ENCODE measurements around the gene MTF1. TPM values are rescaled to one million over a fixed set of nuclear protein-coding genes. Genes with fewer than 3 reads are reported as not detected.
"Not testable (repeated sequence)": the region's sequence is repeated elsewhere in the genome, so short reads cannot be mapped to it uniquely, and the experiment has no call there.

MTF1 gene
- total RNA-seq, 1 donor: 4.3 TPM

DNA sequence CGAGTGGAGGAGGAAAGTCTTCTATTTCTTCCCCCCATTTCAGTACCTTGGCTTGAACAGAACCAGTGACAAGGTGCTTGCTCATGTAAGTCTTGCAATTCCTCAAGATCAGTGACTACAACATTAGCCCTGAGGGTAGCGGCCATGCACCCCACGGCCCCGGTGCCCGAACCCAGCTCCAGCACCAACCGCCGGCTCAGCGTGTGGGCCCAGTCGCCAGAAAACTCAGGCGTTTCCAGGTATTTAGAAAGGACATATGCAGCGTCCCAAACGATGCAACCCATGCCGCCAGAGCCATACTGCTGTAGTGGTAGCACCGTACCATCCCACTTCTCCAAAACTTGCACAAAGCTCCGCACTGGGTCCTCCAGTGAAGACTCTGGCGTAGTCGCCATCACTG, 76.9 kb downstream of the MTF1 start:
- no peak overlapping the region for H3K4me2 ChIP-seq (ENCODE audit: insufficient read depth, low read length)
- TF ChIP-seq, protein P1, sequence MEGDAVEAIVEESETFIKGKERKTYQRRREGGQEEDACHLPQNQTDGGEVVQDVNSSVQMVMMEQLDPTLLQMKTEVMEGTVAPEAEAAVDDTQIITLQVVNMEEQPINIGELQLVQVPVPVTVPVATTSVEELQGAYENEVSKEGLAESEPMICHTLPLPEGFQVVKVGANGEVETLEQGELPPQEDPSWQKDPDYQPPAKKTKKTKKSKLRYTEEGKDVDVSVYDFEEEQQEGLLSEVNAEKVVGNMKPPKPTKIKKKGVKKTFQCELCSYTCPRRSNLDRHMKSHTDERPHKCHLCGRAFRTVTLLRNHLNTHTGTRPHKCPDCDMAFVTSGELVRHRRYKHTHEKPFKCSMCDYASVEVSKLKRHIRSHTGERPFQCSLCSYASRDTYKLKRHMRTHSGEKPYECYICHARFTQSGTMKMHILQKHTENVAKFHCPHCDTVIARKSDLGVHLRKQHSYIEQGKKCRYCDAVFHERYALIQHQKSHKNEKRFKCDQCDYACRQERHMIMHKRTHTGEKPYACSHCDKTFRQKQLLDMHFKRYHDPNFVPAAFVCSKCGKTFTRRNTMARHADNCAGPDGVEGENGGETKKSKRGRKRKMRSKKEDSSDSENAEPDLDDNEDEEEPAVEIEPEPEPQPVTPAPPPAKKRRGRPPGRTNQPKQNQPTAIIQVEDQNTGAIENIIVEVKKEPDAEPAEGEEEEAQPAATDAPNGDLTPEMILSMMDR (IDR thresholded peaks at IDR 0.05; ENCODE audit: extremely low read depth, low read depth, low read length): no peak
- H3K27me3 ChIP-seq (ENCODE audit: insufficient read depth, low read length): peaks cover 5% of the 10 kb centered on the region
- no peaks in the 10 kb centered on the region for H3K9me3 ChIP-seq (ENCODE audit: low read depth, low read length)
- no peaks in the 10 kb centered on the region for H3K4me1 ChIP-seq (ENCODE audit: insufficient read depth, low read length)
- no peaks in the 10 kb centered on the region for H3K36me3 ChIP-seq (ENCODE audit: insufficient read depth, low read length)
- no peak overlapping the region for H3K4me3 ChIP-seq (ENCODE audit: insufficient read depth, low read length)
- no peak overlapping the region for H3K27ac ChIP-seq (ENCODE audit: low read depth, low read length)
- no peak for DNase-seq (ENCODE audit: insufficient read length, low spot score, missing footprints)
- no peak overlapping the region for H2AFZ ChIP-seq (ENCODE audit: low read length)
- H3K79me2 ChIP-seq (ENCODE audit: insufficient read depth, low read length): no peaks in the 10 kb centered on the region
- H4K20me1 ChIP-seq (ENCODE audit: insufficient read depth, low read length): no peaks in the 10 kb centered on the region

DNA sequence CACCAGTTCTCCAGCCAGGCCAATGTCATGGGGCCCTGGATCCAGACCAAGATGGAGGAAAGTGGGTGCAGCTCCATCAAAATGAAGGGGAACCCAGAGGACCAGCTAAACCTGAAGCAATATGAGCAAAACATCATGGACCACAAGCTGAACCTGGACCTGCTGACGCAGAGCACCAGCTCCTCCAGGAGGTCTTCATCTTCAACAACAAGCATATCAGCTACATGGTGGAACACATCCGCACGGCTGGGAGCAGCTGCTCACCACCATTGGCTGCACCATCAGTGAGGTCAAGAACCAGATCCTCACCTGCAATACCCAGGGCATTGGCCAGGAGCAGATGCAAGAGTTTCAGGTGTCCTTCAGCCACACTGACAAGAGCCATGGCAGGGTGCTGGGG, 80.7 kb downstream of the MTF1 start:
- H4K20me1 ChIP-seq (ENCODE audit: insufficient read depth, low read length): no peaks in the 10 kb centered on the region
- no peak overlapping the region for H3K27ac ChIP-seq (ENCODE audit: low read depth, low read length)
- DNase-seq (ENCODE audit: insufficient read length, low spot score, missing footprints): no peak
- H2AFZ ChIP-seq (ENCODE audit: low read length): no peak overlapping the region
- TF ChIP-seq, protein P1 (IDR thresholded peaks at IDR 0.05; ENCODE audit: extremely low read depth, low read depth, low read length): no peak
- H3K4me1 ChIP-seq (ENCODE audit: insufficient read depth, low read length): no peaks in the 10 kb centered on the region
- no peaks in the 10 kb centered on the region for H3K9me3 ChIP-seq (ENCODE audit: low read depth, low read length)
- no peak overlapping the region for H3K4me3 ChIP-seq (ENCODE audit: insufficient read depth, low read length)
- no peaks in the 10 kb centered on the region for H3K79me2 ChIP-seq (ENCODE audit: insufficient read depth, low read length)
- no peak overlapping the region for H3K4me2 ChIP-seq (ENCODE audit: insufficient read depth, low read length)
- H3K36me3 ChIP-seq (ENCODE audit: insufficient read depth, low read length): no peaks in the 10 kb centered on the region
- H3K27me3 ChIP-seq (ENCODE audit: insufficient read depth, low read length): no peaks in the 10 kb centered on the region

DNA sequence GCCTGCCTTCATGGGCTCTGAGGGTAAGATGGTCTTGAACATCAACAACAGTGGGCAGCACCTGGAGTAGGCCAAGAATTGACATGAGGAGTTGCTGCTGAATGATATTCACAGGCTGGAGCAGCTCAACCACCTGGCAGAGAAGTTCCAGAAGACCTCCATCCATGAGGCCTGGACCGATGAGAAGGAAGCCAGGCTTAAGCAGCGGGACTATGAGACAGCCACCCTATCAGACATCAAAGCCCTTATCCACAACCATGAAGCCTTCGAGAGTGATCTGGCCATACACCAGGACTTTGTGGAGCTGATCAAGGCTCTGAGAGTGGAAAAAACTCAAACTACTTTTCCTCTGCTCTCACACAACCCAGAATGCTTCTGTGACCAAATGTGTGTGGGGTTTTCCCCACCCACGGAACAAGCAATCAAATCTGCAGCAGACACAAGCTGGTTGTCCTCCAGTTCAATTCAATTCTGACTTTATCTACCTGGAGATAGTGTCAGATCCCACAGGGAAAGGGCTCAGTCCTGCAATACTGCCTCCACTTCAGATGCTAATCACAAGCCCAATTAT, 82.4 kb downstream of the MTF1 start:
- no peak for DNase-seq (ENCODE audit: insufficient read length, low spot score, missing footprints)
- Histone ChIP-seq H4K20me1 (ENCODE audit: insufficient read depth, low read length) (no peaks in the 10 kb centered on the region), H3K4me2 (ENCODE audit: insufficient read depth, low read length) (no peak overlapping the region), H3K9me3 (ENCODE audit: low read depth, low read length) (no peaks in the 10 kb centered on the region), H3K4me1 (ENCODE audit: insufficient read depth, low read length) (no peaks in the 10 kb centered on the region), H3K79me2 (ENCODE audit: insufficient read depth, low read length) (no peaks in the 10 kb centered on the region), H2AFZ (ENCODE audit: low read length) (no peak overlapping the region), H3K36me3 (ENCODE audit: insufficient read depth, low read length) (no peaks in the 10 kb centered on the region), H3K27ac (ENCODE audit: low read depth, low read length) (no peak overlapping the region), H3K27me3 (ENCODE audit: insufficient read depth, low read length) (no peaks in the 10 kb centered on the region), H3K4me3 (ENCODE audit: insufficient read depth, low read length) (no peak overlapping the region)
- TF ChIP-seq, protein P1 (IDR thresholded peaks at IDR 0.05; ENCODE audit: extremely low read depth, low read depth, low read length): no peak

DNA sequence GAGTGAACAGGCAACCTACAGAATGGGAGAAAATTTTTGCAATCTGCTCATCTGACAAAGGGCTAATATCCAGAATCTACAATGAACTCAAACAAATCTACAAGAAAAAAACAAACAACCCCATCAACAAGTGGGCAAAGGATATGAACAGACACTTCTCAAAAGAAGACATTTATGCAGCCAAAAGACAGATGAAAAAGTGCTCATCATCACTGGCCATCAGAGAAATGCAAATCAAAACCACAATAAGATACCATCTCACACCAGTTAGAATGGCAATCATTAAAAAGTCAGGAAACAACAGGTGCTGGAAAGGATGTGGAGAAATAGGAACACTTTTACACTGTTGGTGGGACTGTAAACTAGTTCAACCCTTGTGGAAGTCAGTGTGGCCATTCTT, 88.0 kb downstream of the MTF1 start:
- not testable (repeated sequence) for DNase-seq (ENCODE audit: insufficient read length, low spot score, missing footprints); H3K36me3 ChIP-seq (ENCODE audit: insufficient read depth, low read length); H3K4me2 ChIP-seq (ENCODE audit: insufficient read depth, low read length); H4K20me1 ChIP-seq (ENCODE audit: insufficient read depth, low read length); H3K27ac ChIP-seq (ENCODE audit: low read depth, low read length); H3K9me3 ChIP-seq (ENCODE audit: low read depth, low read length); H2AFZ ChIP-seq (ENCODE audit: low read length); H3K4me3 ChIP-seq (ENCODE audit: insufficient read depth, low read length); H3K79me2 ChIP-seq (ENCODE audit: insufficient read depth, low read length); H3K4me1 ChIP-seq (ENCODE audit: insufficient read depth, low read length)
- peaks cover 20% of the 10 kb centered on the region for H3K27me3 ChIP-seq (ENCODE audit: insufficient read depth, low read length)
